Astrocyte (in vitro differentiated cells and primary cell): ENCODE data around the gene IL3RA.

Experiments
- CTCF ChIP-seq: IDR thresholded peaks from 2 replicates; pipeline ENCODE4 v1.5.1; 2011; ENCODE audit warnings: low read depth, mild to moderate bottlenecking, inconsistent platforms, low read length, moderate library complexity; ENCODE audit not compliant: insufficient read depth
- EZH2 ChIP-seq: IDR thresholded peaks from 2 replicates; pipeline ENCODE4 v1.6.1; 2012; ENCODE audit warnings: mild to moderate bottlenecking, low read length, inconsistent platforms; ENCODE audit not compliant: insufficient read depth

DNA sequence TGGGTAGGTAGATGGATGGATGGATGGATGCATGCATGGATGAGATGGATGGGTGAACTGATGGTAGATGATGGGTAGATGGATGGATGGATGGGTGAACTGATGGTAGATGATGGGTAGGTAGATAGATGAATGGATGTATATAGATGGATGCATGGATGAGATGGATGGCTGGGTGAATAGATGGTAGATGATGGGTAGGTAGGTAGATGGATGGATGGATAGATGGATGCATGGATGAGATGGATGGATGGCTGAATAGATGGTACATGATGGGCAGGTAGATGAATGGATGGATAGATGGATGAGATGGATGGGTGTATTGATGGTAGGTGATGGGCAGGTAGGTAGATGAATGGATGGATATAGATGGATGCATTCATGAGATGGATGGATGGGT is 70.5 kb downstream of the IL3RA start:
- TF ChIP-seq CTCF (no peak), EZH2 (no peak)
